ENCODE measurements around the gene MON2. TPM values are rescaled to one million over a fixed set of nuclear protein-coding genes. Genes with fewer than 3 reads are reported as not detected.

Gene MON2
- total RNA-seq, 1 experiment from 2014 or later, result 30.1 TPM

- Histone ChIP-seq H3K4me3 (ENCODE audit: low read depth in 2 of 2, low read length in 2 of 2) (peak overlapping the region; percentile 89 to 98), H3K27ac (ENCODE audit: low read length) (peak overlapping the region; percentile 94), H3K27me3 (ENCODE audit: control insufficient read depth, insufficient read depth, low read length) (no peaks in the 10 kb centered on the region), H3K36me3 (ENCODE audit: control insufficient read depth, insufficient read depth, low read length) (no peaks in the 10 kb centered on the region), H3K4me1 (ENCODE audit: control insufficient read depth, insufficient read depth, low read length) (peaks cover 30% of the 10 kb centered on the region), H3K9me3 (ENCODE audit: control insufficient read depth, insufficient read depth, low read depth, low read length) (no peaks in the 10 kb centered on the region)
- in situ Hi-C loops (cut with HindIII; ENCODE audit: low pct_unique_long_range_greater_than_20kb, low sequenced_read_pairs) (loop anchor here (25.0 kb wide), 1 partner anchor 182 kb away; no protein-coding TSS in a partner anchor), intact Hi-C loops (cut with micrococcal nuclease; ENCODE audit: unreplicated experiment) (loop anchor here (5.0 to 10.0 kb wide), 2 partner anchors 187 to 460 kb away; no protein-coding TSS in a partner anchor)
- ATAC-seq, result no peak
- TF ChIP-seq REST (IDR thresholded peaks at IDR 0.05; ENCODE audit: insufficient read depth in 1 of 2, low read depth in 2 of 2, low read length in 1 of 2) (no peak), CTCF (IDR thresholded peaks at IDR 0.05) (no peak), POLR2AphosphoS5 (IDR thresholded peaks at IDR 0.05; ENCODE audit: low read depth, low read length) (no peak), TCF7L2 (IDR thresholded peaks at IDR 0.05; ENCODE audit: low read depth, low read length) (no peak), SIN3A (IDR thresholded peaks at IDR 0.05; ENCODE audit: borderline replicate concordance, insufficient read depth, low read depth, low read length) (no peak)
- no peak for DNase-seq (ENCODE audit: low read depth, low spot score)
- no TSS peak for BruUV-seq (replicated peaks)
- POLR2A ChIA-PET, result no interaction called here
- CTCF ChIA-PET, result no interaction called here
These were observed 138.2 kb downstream of the MON2 start for GRCh38 chr12:62604871-62605270.

GRCh38 chr12:62605981-62606380 lies 139.4 kb downstream of the MON2 start:
- in situ Hi-C loops (cut with HindIII; ENCODE audit: low pct_unique_long_range_greater_than_20kb, low sequenced_read_pairs), result loop anchor here (25.0 kb wide), 1 partner anchor 181 kb away; no protein-coding TSS in a partner anchor
- no peaks in the 10 kb centered on the region for H3K9me3 ChIP-seq (ENCODE audit: control insufficient read depth, insufficient read depth, low read depth, low read length)
- CTCF ChIA-PET, result no interaction called here
- TF ChIP-seq TCF7L2 (IDR thresholded peaks at IDR 0.05; ENCODE audit: low read depth, low read length), result no peak
- no peak for TF ChIP-seq POLR2AphosphoS5 (IDR thresholded peaks at IDR 0.05; ENCODE audit: low read depth, low read length)
- no peak for TF ChIP-seq SIN3A (IDR thresholded peaks at IDR 0.05; ENCODE audit: borderline replicate concordance, insufficient read depth, low read depth, low read length)
- no peak for TF ChIP-seq CTCF (IDR thresholded peaks at IDR 0.05)
- TF ChIP-seq REST (IDR thresholded peaks at IDR 0.05; ENCODE audit: insufficient read depth in 1 of 2, low read depth in 2 of 2, low read length in 1 of 2), result no peak
- DNase-seq (ENCODE audit: low read depth, low spot score), result no peak
- H3K4me1 ChIP-seq (ENCODE audit: control insufficient read depth, insufficient read depth, low read length), result peaks cover 30% of the 10 kb centered on the region
- H3K27me3 ChIP-seq (ENCODE audit: control insufficient read depth, insufficient read depth, low read length), result no peaks in the 10 kb centered on the region
- H3K4me3 ChIP-seq (ENCODE audit: low read depth in 2 of 2, low read length in 2 of 2), result peak overlapping the region in 1 of 2 experiments; percentile 98; a peak in 1 of 4 replicates
- intact Hi-C loops (cut with micrococcal nuclease; ENCODE audit: unreplicated experiment), result loop anchor here (10.0 kb wide), 1 partner anchor 459 kb away; no protein-coding TSS in a partner anchor
- peak overlapping the region; percentile 26 for H3K27ac ChIP-seq (ENCODE audit: low read length)
- ATAC-seq, result no peak
- H3K36me3 ChIP-seq (ENCODE audit: control insufficient read depth, insufficient read depth, low read length), result no peaks in the 10 kb centered on the region
- BruUV-seq (replicated peaks), result no TSS peak
- POLR2A ChIA-PET, result no interaction called here
